Activated CD4-positive, alpha-beta T cell treated with anti-CD3 and anti-CD28 coated beads, Interleukin-2, amount 50 U/mL, for 16 hours (primary cell): ENCODE data around the gene HTRA3.
"Not testable (repeated sequence)": the region's sequence is repeated elsewhere in the genome, so short reads cannot be mapped to it uniquely, and the experiment has no call there.

Source experiments
- DNase-seq: peaks from one replicate; pipeline ENCODE4 v3.0.0-alpha.2; 2020

Gene HTRA3

GRCh38 chr4:8349236-8349635 lies 79.7 kb downstream of the HTRA3 start:
- DNase-seq: not testable (repeated sequence)

DNA sequence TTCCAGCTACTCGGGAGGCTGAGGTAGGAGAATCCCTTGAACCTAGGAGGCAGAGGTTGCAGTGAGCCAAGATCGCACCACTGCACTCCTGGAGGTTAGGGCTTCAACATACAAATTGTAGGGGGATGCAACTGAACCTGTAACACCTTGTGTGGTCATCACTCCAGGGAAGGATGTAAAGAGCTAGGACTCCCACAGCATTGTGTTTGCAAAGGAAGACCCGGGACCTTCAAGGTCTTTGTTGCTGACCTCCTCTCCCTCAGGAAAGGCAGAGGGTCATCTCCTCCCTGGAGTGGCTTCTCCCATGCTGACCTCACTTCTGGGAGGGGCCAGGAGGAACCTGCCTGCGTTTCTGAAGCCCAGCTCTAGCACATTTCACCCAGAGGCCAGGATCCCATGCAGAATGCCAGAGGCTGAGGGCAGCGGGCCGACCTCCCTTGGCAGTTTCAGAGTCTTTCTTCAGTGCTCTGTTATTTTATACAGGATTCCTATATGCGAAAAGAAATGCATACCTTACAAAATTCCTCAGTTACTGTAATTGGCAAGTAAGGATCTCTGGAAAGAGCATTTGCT lies 80.2 kb downstream of the HTRA3 start:
- DNase-seq: no peak

- DNase-seq: no peak
Measured at GRCh38 chr4:8350352-8350751, 80.8 kb downstream of the HTRA3 start.

DNA sequence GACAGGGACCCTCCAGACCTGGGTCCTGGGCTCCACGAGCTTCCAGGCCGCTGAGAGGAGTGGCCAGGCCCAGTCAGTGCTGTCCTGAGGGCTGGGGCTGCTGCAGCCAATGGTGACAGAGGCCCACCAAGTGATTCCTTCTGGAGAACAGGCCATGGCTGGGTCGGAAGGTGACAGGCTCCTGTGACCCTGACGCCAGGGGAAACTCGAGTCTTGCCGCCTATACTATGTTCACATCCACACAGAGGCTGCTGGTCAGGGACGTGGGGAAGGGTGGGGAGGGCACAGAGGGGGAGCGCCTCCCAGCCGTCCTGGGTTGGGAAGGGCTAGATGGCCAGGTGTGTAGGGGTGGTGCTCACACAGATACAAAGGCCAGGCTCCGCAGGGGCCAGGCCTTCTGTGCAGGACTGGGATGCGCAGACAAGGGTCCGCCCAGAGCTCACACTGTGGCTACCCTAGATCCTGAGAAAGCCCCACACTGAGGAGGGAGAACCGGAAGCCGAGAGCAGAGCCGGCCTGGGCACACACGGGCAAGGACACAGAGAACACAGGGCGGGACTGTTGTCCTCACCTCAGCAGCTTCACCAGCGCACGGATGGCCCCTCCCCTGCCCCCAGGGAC lies 81.4 kb downstream of the HTRA3 start:
- DNase-seq: no peak

GRCh38 chr4:8351931-8352367 lies 82.4 kb downstream of the HTRA3 start:
- no peak for DNase-seq

- DNase-seq: no peak
Measured at GRCh38 chr4:8352368-8353157, 83.0 kb downstream of the HTRA3 start.

DNA sequence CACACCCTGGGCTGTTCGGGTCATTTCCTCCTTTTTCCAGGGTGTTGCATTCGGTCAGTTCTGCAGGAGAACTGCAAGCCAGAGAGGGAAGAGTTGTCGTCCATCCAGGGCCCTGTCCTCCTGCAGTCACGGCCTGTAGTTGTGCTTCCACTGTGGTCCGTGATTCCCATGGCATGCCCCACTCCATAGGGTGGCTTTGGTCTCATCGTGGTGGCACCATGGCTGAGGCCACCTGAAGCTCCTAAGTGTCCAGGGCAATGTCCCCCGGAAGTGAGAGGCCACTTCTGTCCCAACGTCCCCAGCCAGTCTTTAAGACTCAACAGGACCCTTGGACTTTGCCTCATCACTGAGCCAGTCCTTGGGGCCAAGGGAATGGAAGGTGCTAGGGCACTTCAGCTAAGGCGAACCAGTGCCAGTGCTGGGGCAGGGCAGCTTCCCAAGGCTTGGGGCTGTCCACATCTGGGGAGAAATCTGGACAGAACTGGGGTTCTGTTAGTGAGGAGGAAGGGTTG lies 83.7 kb downstream of the HTRA3 start:
- DNase-seq: no peak

DNA sequence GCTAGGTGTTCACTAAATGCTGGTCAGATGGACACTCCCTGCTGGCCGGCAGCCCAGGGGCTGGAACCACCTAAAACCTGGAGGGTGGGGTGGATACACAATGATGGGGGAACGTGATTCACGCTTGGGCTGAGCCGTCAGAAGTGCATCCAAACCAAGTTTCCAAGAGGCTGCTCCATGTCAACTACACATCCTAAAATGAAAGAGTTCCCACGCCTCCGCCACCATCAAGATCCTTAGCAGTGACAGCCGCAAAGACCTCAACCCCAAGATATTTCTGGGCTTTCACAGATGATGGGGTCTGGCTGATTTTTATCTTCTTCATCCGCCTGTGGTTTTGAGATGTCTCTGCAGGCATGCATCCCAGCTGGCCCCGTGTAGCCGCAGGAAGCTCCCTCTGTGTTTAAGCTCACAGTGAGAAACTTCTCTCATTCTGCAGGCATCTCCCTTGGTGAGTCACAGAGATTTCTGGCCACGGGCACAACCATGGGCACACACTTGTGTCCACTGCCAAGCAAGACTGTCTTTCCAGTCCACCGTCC lies 84.4 kb downstream of the HTRA3 start:
- no peak for DNase-seq

DNA sequence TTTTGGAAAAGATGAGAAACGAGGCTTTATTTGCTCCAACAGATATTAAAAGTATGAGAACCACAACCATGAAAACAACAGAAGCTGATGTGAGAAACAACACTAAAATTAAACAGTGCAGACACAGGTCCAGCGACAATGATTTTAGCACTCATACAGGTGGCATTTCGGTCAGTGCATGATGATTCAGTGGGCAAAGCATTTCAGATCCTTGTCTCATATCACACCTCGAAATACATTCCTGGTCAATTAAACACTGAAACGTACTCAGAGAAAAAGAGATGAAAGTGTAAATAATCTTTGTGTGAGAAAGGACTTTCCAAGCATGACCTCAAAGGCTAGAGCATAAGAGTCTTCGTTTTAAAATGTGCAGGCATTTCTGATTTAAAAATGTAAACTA lies 85.8 kb downstream of the HTRA3 start:
- no peak for DNase-seq

DNA sequence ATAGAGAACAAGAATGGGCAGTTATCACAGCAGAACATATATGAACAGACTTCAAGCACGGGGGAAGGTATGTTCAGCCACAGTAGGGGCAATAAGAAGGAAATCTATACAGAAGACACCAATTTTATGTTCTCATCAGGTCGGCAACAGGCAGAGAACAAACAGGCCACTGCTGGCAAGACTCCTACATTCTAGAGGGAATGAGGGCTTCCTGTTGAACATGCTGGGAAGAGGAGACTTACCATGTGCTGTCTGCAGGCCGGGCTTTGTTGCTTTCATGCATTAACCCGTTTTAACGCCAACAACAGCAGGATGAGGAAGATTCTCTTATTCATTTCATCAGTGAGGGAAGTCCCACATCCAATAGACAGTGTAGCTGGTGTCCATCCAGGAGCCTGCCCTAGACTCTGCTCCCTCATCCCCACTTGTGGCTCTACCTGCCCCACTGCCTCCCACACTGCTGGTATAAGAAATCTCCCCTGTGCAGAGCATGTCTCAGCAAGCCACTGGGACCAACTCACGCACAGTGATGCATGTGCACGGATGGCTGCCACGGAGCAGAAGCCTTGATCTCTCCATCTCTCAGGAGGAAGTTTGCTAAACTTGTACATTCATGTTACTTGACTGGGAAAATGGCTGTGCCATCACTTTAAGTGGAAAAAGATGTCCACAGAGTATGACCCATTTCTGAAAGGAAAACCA lies 86.5 kb downstream of the HTRA3 start:
- DNase-seq: no peak
